ENCODE data around the gene TMPRSS15. TPM values are rescaled to one million over a fixed set of nuclear protein-coding genes. Genes with fewer than 3 reads are reported as not detected.

TMPRSS15 gene
- total and polyA plus RNA-seq, 9 of the 15 experiments (the other 6 are each of a cell fraction or from before 2014, with no cell fraction given) = 0.03 to 0.11 (median 0.04) TPM; not detected in 4

DNA sequence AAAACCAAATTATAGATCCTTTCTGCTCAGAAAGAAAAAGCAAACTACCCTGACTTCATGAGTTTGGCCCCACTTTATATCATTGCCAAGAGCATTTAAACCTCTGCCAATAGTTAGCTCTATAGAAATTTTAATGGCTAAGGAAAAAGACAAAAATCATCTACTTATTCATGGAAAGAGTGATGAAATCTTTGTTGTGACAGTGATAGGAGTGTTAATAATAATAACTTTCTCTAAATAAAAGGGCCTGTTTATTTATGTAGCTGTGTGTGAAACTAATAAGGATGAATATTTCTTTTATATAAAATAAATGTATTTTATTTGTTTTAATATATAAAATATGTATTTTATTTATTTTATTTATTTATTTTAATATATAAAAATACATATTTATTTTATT, 152.5 kb downstream of the TMPRSS15 start:
- no peaks in the 10 kb centered on the region for H3K9me1 ChIP-seq (ENCODE audit: control insufficient read depth, insufficient read depth, low read length)
- no peak overlapping the region for H3K9ac ChIP-seq (ENCODE audit: insufficient read depth in 1 of 2, low read depth in 2 of 2, low read length in 2 of 2)
- ChIA-PET POLR2A (no interaction called here), CTCF (ENCODE audit: low intra/inter-chr PET ratio) (no interaction called here)
- H3K79me2 ChIP-seq (ENCODE audit: control insufficient read depth, insufficient read depth, low read length) = no peaks in the 10 kb centered on the region
- no peaks in the 10 kb centered on the region for H3K36me3 ChIP-seq (ENCODE audit: control insufficient read depth, insufficient read depth, low read length)
- H2AFZ ChIP-seq (ENCODE audit: low read depth, low read length) = no peak overlapping the region
- TF ChIP-seq, protein P1, sequence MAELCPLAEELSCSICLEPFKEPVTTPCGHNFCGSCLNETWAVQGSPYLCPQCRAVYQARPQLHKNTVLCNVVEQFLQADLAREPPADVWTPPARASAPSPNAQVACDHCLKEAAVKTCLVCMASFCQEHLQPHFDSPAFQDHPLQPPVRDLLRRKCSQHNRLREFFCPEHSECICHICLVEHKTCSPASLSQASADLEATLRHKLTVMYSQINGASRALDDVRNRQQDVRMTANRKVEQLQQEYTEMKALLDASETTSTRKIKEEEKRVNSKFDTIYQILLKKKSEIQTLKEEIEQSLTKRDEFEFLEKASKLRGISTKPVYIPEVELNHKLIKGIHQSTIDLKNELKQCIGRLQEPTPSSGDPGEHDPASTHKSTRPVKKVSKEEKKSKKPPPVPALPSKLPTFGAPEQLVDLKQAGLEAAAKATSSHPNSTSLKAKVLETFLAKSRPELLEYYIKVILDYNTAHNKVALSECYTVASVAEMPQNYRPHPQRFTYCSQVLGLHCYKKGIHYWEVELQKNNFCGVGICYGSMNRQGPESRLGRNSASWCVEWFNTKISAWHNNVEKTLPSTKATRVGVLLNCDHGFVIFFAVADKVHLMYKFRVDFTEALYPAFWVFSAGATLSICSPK (IDR thresholded peaks at IDR 0.05; ENCODE audit: borderline replicate concordance) = no peak
- TF ChIP-seq, protein P2, sequence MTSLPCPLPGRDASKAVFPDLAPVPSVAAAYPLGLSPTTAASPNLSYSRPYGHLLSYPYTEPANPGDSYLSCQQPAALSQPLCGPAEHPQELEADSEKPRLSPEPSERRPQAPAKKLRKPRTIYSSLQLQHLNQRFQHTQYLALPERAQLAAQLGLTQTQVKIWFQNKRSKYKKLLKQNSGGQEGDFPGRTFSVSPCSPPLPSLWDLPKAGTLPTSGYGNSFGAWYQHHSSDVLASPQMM (CRISPR knock-in tag; IDR thresholded peaks at IDR 0.05) = no peak
- no peak for TF ChIP-seq RBM17 (IDR thresholded peaks at IDR 0.05; ENCODE audit: borderline replicate concordance, low read depth, low read length)
- TF ChIP-seq EHMT2 (IDR thresholded peaks at IDR 0.05) = no peak
- no peak for TF ChIP-seq NCOA2 (IDR thresholded peaks at IDR 0.05; ENCODE audit: partially characterized antibody in 2 of 2)
- no peak for TF ChIP-seq ZZZ3 (IDR thresholded peaks at IDR 0.05)
- no peak for TF ChIP-seq FOSL1 (tag; conservative IDR thresholded peaks at IDR 0.05)
- no peak for TF ChIP-seq BRD4 (IDR thresholded peaks at IDR 0.05)
- TF ChIP-seq CBX8 (IDR thresholded peaks at IDR 0.05; ENCODE audit: borderline replicate concordance, extremely low read depth, low read depth, low read length, poor library complexity, severe bottlenecking) = no peak
- no peak for TF ChIP-seq SNRNP70 (optimal IDR thresholded peaks at IDR 0.05; ENCODE audit: low read depth, low read length)
- TF ChIP-seq ZNF174 (CRISPR knock-in tag; IDR thresholded peaks at IDR 0.05) = no peak
- no peak for TF ChIP-seq ZNF764 (CRISPR knock-in tag; IDR thresholded peaks at IDR 0.05; ENCODE audit: low read depth)
- no peak for TF ChIP-seq KDM1A (IDR thresholded peaks at IDR 0.05)
- TF ChIP-seq, protein P3, sequence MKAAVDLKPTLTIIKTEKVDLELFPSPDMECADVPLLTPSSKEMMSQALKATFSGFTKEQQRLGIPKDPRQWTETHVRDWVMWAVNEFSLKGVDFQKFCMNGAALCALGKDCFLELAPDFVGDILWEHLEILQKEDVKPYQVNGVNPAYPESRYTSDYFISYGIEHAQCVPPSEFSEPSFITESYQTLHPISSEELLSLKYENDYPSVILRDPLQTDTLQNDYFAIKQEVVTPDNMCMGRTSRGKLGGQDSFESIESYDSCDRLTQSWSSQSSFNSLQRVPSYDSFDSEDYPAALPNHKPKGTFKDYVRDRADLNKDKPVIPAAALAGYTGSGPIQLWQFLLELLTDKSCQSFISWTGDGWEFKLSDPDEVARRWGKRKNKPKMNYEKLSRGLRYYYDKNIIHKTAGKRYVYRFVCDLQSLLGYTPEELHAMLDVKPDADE (conservative IDR thresholded peaks at IDR 0.05; ENCODE audit: control insufficient read depth, low read depth, low read length) = no peak
- TF ChIP-seq NRF1 (conservative IDR thresholded peaks at IDR 0.05 in 1 of 2, IDR thresholded peaks at IDR 0.05 in 1 of 2) = no peak
- no peak for TF ChIP-seq DNMT1 (IDR thresholded peaks at IDR 0.05)
- TF ChIP-seq OTX1 (CRISPR knock-in tag; IDR thresholded peaks at IDR 0.05) = no peak
- TF ChIP-seq MYC (IDR thresholded peaks at IDR 0.05; ENCODE audit: low read depth, low read length) = no peak
- TF ChIP-seq MYC (CRISPR knock-in tag; IDR thresholded peaks at IDR 0.05; ENCODE audit: borderline replicate concordance, low read depth) = no peak
- DNase-seq (ENCODE audit: extremely low read depth in 1 of 4, low spot score in 3 of 4) (no peak), FAIRE-seq (no peak), ATAC-seq (no peak)
- no peak overlapping the region for H3K4me3 ChIP-seq
- H3K4me1 ChIP-seq (replicated peaks in 1 of 2; ENCODE audit: control insufficient read depth in 2 of 2, insufficient read depth in 2 of 2, low read length in 2 of 2) = no peaks in the 10 kb centered on the region
- no peak overlapping the region for H3K4me2 ChIP-seq (ENCODE audit: insufficient read depth, low read length)
- peaks cover 2% of the 10 kb centered on the region; the same call in 1 of the 2 replicates for H3K9me3 ChIP-seq (replicated peaks; ENCODE audit: control insufficient read depth, insufficient read depth, low read depth, low read length)
- no peaks in the 10 kb centered on the region for H3K27me3 ChIP-seq (ENCODE audit: control insufficient read depth in 2 of 2, insufficient read depth in 2 of 2, low read length in 2 of 2)
- no TSS peak for BruUV-seq (replicated peaks)
- intact Hi-C loops (cut with micrococcal nuclease) = no loop called here
- in situ Hi-C loops (cut with MboI) = no loop called here
- no peak overlapping the region for H3K27ac ChIP-seq (ENCODE audit: extremely low read depth, low read depth, low read length)
- no peaks in the 10 kb centered on the region for H4K20me1 ChIP-seq (replicated peaks; ENCODE audit: control insufficient read depth, insufficient read depth, low read length)

All from K562 (cell line).